Smooth muscle cell (in vitro differentiated cells): ENCODE measurements around the gene ZSCAN20. TPM values are rescaled to one million over a fixed set of nuclear protein-coding genes. Genes with fewer than 3 reads are reported as not detected.

ENCODE experiments used
- DNase-seq: peaks from one replicate; lab custom pipeline; 2025; ENCODE audit not compliant: unreplicated experiment; lab: John Stamatoyannopoulos, UW
- H2AFZ ChIP-seq: fragments of 200-600 bp; sonication (generic); 2 replicates; pipeline ENCODE4 v1.6.0; 2016; ENCODE audit warnings: antibody characterized with exemption, low read depth, mild to moderate bottlenecking
- H3F3A ChIP-seq: fragments of 200-600 bp; sonication (generic); 2 replicates; pipeline ENCODE4 v1.6.0; 2017; ENCODE audit warnings: antibody characterized with exemption, low read depth
- H3K27ac ChIP-seq: fragments of 200-600 bp; sonication (generic); 2 replicates; pipeline ENCODE4 v1.5.1; 2016; ENCODE audit warnings: low read depth, mild to moderate bottlenecking
- H3K27me3 ChIP-seq: fragments of 200-600 bp; sonication (generic); 2 replicates; pipeline ENCODE4 v1.6.1; 2016; ENCODE audit warnings: low read depth, mild to moderate bottlenecking
- H3K36me3 ChIP-seq: fragments of 200-600 bp; sonication (generic); 2 replicates; pipeline ENCODE4 v1.5.1; 2016; ENCODE audit warnings: low read depth
- H3K4me1 ChIP-seq: fragments of 200-600 bp; sonication (generic); 2 replicates; pipeline ENCODE4 v1.5.1; 2016; ENCODE audit warnings: low read depth
- H3K4me2 ChIP-seq: fragments of 200-600 bp; sonication (generic); 2 replicates; pipeline ENCODE4 v1.6.0; 2016; ENCODE audit warnings: mild to moderate bottlenecking
- H3K4me3 ChIP-seq: fragments of 200-600 bp; sonication (generic); 2 replicates; pipeline ENCODE4 v1.5.1; 2016; ENCODE audit warnings: mild to moderate bottlenecking
- H3K79me2 ChIP-seq: fragments of 200-600 bp; sonication (generic); 2 replicates; pipeline ENCODE4 v1.6.0; 2016; ENCODE audit warnings: low read depth, mild to moderate bottlenecking
- H3K9ac ChIP-seq: fragments of 200-600 bp; sonication (generic); 2 replicates; pipeline ENCODE4 v1.6.0; 2016; ENCODE audit warnings: low read depth
- H3K9me3 ChIP-seq: fragments of 200-600 bp; sonication (generic); replicated peaks from 2 replicates; pipeline ENCODE4 v1.5.1; 2016; ENCODE audit warnings: low read depth
- H4K20me1 ChIP-seq: fragments of 200-600 bp; sonication (generic); 2 replicates; pipeline ENCODE4 v1.6.0; 2016; ENCODE audit warnings: low read depth
- CTCF ChIP-seq: fragments of 200-600 bp; sonication (generic); IDR thresholded peaks from 2 replicates; pipeline ENCODE4 v1.5.1; 2017; ENCODE audit warnings: borderline replicate concordance, mild to moderate bottlenecking, antibody characterized with exemption; ENCODE audit not compliant: insufficient read depth, poor library complexity, severe bottlenecking
- WGBS: methylation state at CpG from one replicate; pipeline ENCODE4 v1.1.7; 2016; ENCODE audit warnings: low lambda C conversion rate; 5-methylcytosine and 5-hydroxymethylcytosine counted together
- polyA plus RNA-seq: library from polyadenylated mRNA; unstranded; fragments of >200 nt; fragmentation: Nextera tagmentation; extraction: Ambion mirVana; gene quantifications from 2 replicates; pipeline ENCODE4 v1.2.1, GENCODE V29; 2016
- total RNA-seq: library from RNA; depleted of rRNA; stranded (reverse); fragments of >200 nt; gene quantifications from 2 replicates; pipeline ENCODE4 v1.2.3, GENCODE V29; 2014

Gene ZSCAN20
- total and polyA plus RNA-seq, 2 experiments from 2014 or later: 2.3 to 3.8 TPM

DNA sequence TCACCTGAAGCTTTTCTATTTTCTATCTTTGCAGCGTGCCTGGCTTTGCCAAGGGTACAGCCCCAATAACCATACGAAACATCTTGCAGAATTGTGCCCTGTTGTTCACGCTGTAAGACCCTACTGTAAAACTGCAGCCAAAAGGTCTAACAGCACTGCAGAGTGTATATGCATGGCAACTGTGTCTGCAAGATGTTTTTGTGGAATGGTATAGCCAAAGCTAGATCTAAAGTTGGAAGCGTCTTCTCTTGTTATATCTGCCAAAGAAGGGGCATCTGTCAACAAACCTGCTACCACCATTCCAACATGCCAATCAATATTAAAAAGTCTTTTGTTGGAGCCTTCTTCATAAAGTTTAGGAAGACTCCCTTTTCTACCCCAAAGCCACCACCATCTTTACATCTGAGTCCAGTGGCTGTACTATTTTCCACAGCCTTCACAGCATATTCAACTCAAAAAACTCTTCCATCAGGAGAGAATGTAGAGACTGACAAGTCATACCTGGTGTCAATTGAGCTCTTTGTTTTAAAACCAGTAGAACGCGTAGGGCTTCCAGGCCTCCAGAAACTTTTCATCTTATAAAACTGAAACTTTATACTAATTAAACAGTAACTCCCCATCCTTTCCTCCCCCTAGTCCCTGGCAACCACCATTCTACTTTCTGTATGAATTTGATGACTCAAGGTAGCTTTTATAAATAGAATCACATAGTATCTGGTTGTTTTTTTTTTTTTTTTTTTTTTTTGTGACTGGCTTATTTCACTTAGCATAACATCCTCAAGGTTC lies 40.0 kb downstream of the ZSCAN20 start:
- Histone ChIP-seq H3K4me3 (no peak overlapping the region), H2AFZ (no peak overlapping the region), H3K36me3 (no peaks in the 10 kb centered on the region), H3F3A (no peaks in the 10 kb centered on the region), H3K27ac (no peak overlapping the region), H3K4me1 (no peaks in the 10 kb centered on the region), H3K9me3 (no peaks in the 10 kb centered on the region), H3K27me3 (no peaks in the 10 kb centered on the region), H3K4me2 (no peak overlapping the region), H3K9ac (no peak overlapping the region), H3K79me2 (no peaks in the 10 kb centered on the region), H4K20me1 (no peaks in the 10 kb centered on the region)
- DNase-seq: no peak
- TF ChIP-seq CTCF: no peak
- 89% methylated on average over 6 of the region's 6 CpGs for WGBS

DNA sequence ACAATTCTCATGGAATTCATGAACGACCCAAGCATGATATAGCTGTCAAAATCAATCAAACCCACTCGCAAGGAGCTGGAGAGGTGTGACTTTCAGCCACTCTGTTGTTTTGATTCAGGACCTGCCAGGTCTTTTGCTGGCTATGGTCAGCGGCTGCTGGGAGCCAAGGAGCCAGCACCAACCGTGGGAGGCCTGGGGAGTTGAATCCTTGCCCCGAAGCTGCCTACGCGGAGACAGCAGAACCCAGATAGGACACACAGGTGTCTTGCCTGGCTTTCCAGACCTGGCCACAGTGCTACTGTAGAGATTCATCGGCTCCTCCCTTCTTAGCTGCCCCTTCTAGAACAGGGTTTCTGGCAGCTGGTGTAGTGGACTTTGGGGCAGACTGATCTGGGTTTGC lies 42.7 kb downstream of the ZSCAN20 start:
- Histone ChIP-seq H2AFZ (no peak overlapping the region), H3K9me3 (no peaks in the 10 kb centered on the region), H4K20me1 (no peaks in the 10 kb centered on the region), H3F3A (no peaks in the 10 kb centered on the region), H3K79me2 (no peaks in the 10 kb centered on the region), H3K27ac (no peak overlapping the region), H3K9ac (no peak overlapping the region), H3K4me3 (no peak overlapping the region), H3K36me3 (no peaks in the 10 kb centered on the region), H3K4me1 (no peaks in the 10 kb centered on the region), H3K4me2 (no peak overlapping the region), H3K27me3 (no peaks in the 10 kb centered on the region)
- DNase-seq: no peak
- no peak for TF ChIP-seq CTCF
- WGBS: 85% methylated on average over 8 of the region's 8 CpGs

- Histone ChIP-seq H3K4me3 (no peak overlapping the region), H3K27me3 (no peaks in the 10 kb centered on the region), H3K4me1 (no peaks in the 10 kb centered on the region), H3K9me3 (no peaks in the 10 kb centered on the region), H3K27ac (no peak overlapping the region), H4K20me1 (no peaks in the 10 kb centered on the region), H3K9ac (no peak overlapping the region), H3K4me2 (no peak overlapping the region), H3K36me3 (no peaks in the 10 kb centered on the region), H2AFZ (no peak overlapping the region), H3K79me2 (no peaks in the 10 kb centered on the region), H3F3A (no peaks in the 10 kb centered on the region)
- TF ChIP-seq CTCF: no peak
- 60% methylated on average over 2 of the region's 2 CpGs for WGBS
- no peak for DNase-seq
Measured at GRCh38 chr1:33515607-33516006, 43.2 kb downstream of the ZSCAN20 start.

DNA sequence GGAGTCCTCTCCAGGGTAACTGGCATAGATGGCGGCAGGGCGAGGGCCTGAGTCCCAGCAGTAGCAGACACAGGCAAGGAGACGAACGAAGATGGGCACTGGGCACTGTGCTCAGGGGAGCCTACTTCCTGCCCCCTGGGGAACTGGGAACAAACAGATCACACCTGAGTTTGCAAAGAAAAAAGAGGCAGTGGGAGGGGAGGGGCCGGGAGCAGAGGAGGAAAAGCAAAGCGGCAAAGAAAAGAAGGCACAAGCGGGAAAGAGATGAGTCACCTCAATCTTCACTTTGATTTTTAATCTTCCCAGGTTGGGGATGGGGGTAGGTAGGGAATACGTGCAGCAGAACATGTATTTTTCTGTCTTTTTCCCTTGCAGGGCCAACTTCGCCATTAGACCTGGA lies 44.0 kb downstream of the ZSCAN20 start:
- no peak overlapping the region for H3K9ac ChIP-seq
- no peaks in the 10 kb centered on the region for H3K79me2 ChIP-seq
- H3K4me3 ChIP-seq: no peak overlapping the region
- WGBS: 79% methylated on average over 9 of the region's 9 CpGs
- no peaks in the 10 kb centered on the region for H3K4me1 ChIP-seq
- H4K20me1 ChIP-seq: no peaks in the 10 kb centered on the region
- H3K4me2 ChIP-seq: no peak overlapping the region
- no peaks in the 10 kb centered on the region for H3K9me3 ChIP-seq
- no peak for TF ChIP-seq CTCF
- H3K27ac ChIP-seq: no peak overlapping the region
- no peaks in the 10 kb centered on the region for H3K36me3 ChIP-seq
- H3K27me3 ChIP-seq: no peaks in the 10 kb centered on the region
- no peak for DNase-seq
- no peaks in the 10 kb centered on the region for H3F3A ChIP-seq
- no peak overlapping the region for H2AFZ ChIP-seq
